Vagina (tissue), 2 donors: Measurements from ENCODE around the gene KLRC1. TPM values are rescaled to one million over a fixed set of nuclear protein-coding genes. Genes with fewer than 3 reads are reported as not detected.

Experiments used
- DNase-seq, 2 donors: peaks; one replicate each; pipeline ENCODE4 v3.0.0-alpha.2; 2017; ENCODE audit errors: extremely low spot score in 2 of 2
- H3K27ac ChIP-seq: fragments of 200-600 bp; sonication (generic); one replicate; pipeline ENCODE4 v1.5.1; 2019
- H3K27me3 ChIP-seq: fragments of 200-600 bp; sonication (generic); one replicate; pipeline ENCODE4 v1.5.1; 2019
- H3K36me3 ChIP-seq, 2 donors: fragments of 200-600 bp; sonication (generic); one replicate each; pipeline ENCODE4 v1.5.1; 2017 to 2019
- H3K4me1 ChIP-seq: fragments of 200-600 bp; sonication (generic); one replicate; pipeline ENCODE4 v1.5.1; 2019
- H3K4me3 ChIP-seq, 2 donors: fragments of 200-600 bp; sonication (generic); 1 replicate in 1 of 2; 2 replicates in 1 of 2; pipeline ENCODE4 v1.5.1; 2016 to 2019
- H3K9me3 ChIP-seq: fragments of 200-600 bp; sonication (generic); one replicate; pipeline ENCODE4 v1.5.1; 2019
- CTCF ChIP-seq, 3 experiments: fragments of 450-650 bp in 2 of 3; fragments of 200-600 bp in 1 of 3; sonication (generic) in 1 of 3; IDR thresholded peaks; one replicate each; pipeline ENCODE4 v1.5.1; 2017 to 2019; ENCODE audit warnings: antibody characterized with exemption in 3 of 3, mild to moderate bottlenecking in 2 of 3, moderate library complexity in 2 of 3
- POLR2A ChIP-seq, 2 donors: fragments of 450-650 bp; IDR thresholded peaks; one replicate each; pipeline ENCODE4 v1.6.1; 2017; ENCODE audit warnings: antibody characterized with exemption in 2 of 2, mild to moderate bottlenecking in 2 of 2, moderate library complexity in 2 of 2
- POLR2AphosphoS5 ChIP-seq, 2 donors: sonication (generic); formaldehyde crosslinking; IDR thresholded peaks; one replicate each; pipeline ENCODE4 v1.9.0; 2017; ENCODE audit warnings: antibody characterized with exemption in 2 of 2, mild to moderate bottlenecking in 2 of 2, low read depth in 1 of 2; ENCODE audit not compliant: insufficient read depth in 1 of 2
- intact Hi-C: fragments of 100-400 bp; cut with DNase I; formaldehyde crosslinking; loops from one replicate; pipeline ENCODE4 v1.15.1; 2023
- total RNA-seq: library from RNA; depleted of rRNA; stranded (reverse); fragments of >200 nt; gene quantifications from one replicate; pipeline ENCODE4 v1.2.3, GENCODE V29; 2016

The KLRC1 gene
- total RNA-seq, 1 donor from 2014 or later: 1.5 TPM

GRCh38 chr12:10469701-10470100 is 16.5 kb upstream of the KLRC1 start:
- Histone ChIP-seq H3K27ac (no peak overlapping the region), H3K36me3 (no peaks in the 10 kb centered on the region), H3K4me1 (no peaks in the 10 kb centered on the region), H3K4me3 (no peak overlapping the region), H3K27me3 (no peaks in the 10 kb centered on the region), H3K9me3 (no peaks in the 10 kb centered on the region)
- TF ChIP-seq POLR2AphosphoS5 (IDR thresholded peaks at IDR 0.05; ENCODE audit: insufficient read depth in 1 of 2, low read depth in 1 of 2) (no peak), POLR2A (IDR thresholded peaks at IDR 0.05) (no peak), CTCF (IDR thresholded peaks at IDR 0.05) (no peak)
- intact Hi-C loops: no loop called here
- DNase-seq: no peak

GRCh38 chr12:10466311-10466710 is 13.1 kb upstream of the KLRC1 start:
- TF ChIP-seq POLR2AphosphoS5 (IDR thresholded peaks at IDR 0.05; ENCODE audit: insufficient read depth in 1 of 2, low read depth in 1 of 2): no peak
- no peaks in the 10 kb centered on the region for H3K9me3 ChIP-seq
- H3K27ac ChIP-seq: no peak overlapping the region
- H3K27me3 ChIP-seq: no peaks in the 10 kb centered on the region
- no peak overlapping the region for H3K4me3 ChIP-seq
- H3K36me3 ChIP-seq: no peaks in the 10 kb centered on the region
- DNase-seq: no peak
- no peaks in the 10 kb centered on the region for H3K4me1 ChIP-seq
- intact Hi-C loops: no loop called here

GRCh38 chr12:10457760-10458159 is 4.6 kb upstream of the KLRC1 start:
- DNase-seq: no peak
- Histone ChIP-seq H3K27me3 (no peaks in the 10 kb centered on the region), H3K36me3 (no peaks in the 10 kb centered on the region), H3K4me1 (no peaks in the 10 kb centered on the region), H3K9me3 (no peaks in the 10 kb centered on the region), H3K27ac (no peak overlapping the region), H3K4me3 (no peak overlapping the region)
- intact Hi-C loops: no loop called here
- TF ChIP-seq CTCF (IDR thresholded peaks at IDR 0.05) (no peak), POLR2AphosphoS5 (IDR thresholded peaks at IDR 0.05; ENCODE audit: insufficient read depth in 1 of 2, low read depth in 1 of 2) (no peak), POLR2A (IDR thresholded peaks at IDR 0.05) (no peak)

- no peak overlapping the region for H3K4me3 ChIP-seq
- H3K9me3 ChIP-seq: no peaks in the 10 kb centered on the region
- no peak for DNase-seq
- TF ChIP-seq POLR2A (IDR thresholded peaks at IDR 0.05): no peak
- no peak for TF ChIP-seq POLR2AphosphoS5 (IDR thresholded peaks at IDR 0.05; ENCODE audit: insufficient read depth in 1 of 2, low read depth in 1 of 2)
- TF ChIP-seq CTCF (IDR thresholded peaks at IDR 0.05): no peak
- H3K36me3 ChIP-seq: no peaks in the 10 kb centered on the region
- intact Hi-C loops: no loop called here
- no peaks in the 10 kb centered on the region for H3K4me1 ChIP-seq
- no peak overlapping the region for H3K27ac ChIP-seq
- H3K27me3 ChIP-seq: no peaks in the 10 kb centered on the region
Observed at GRCh38 chr12:10456856-10457255, 3.7 kb upstream of the KLRC1 start.

- intact Hi-C loops: no loop called here
- no peak for DNase-seq
- no peak overlapping the region for H3K4me3 ChIP-seq
- H3K27me3 ChIP-seq: no peaks in the 10 kb centered on the region
- no peak overlapping the region for H3K27ac ChIP-seq
- no peaks in the 10 kb centered on the region for H3K4me1 ChIP-seq
- TF ChIP-seq POLR2A (IDR thresholded peaks at IDR 0.05): no peak
- H3K9me3 ChIP-seq: no peaks in the 10 kb centered on the region
- no peaks in the 10 kb centered on the region for H3K36me3 ChIP-seq
Observed at GRCh38 chr12:10455766-10456165, 2.6 kb upstream of the KLRC1 start.

GRCh38 chr12:10454531-10454930 is 1.4 kb upstream of the KLRC1 start:
- intact Hi-C loops: no loop called here
- TF ChIP-seq CTCF (IDR thresholded peaks at IDR 0.05): no peak
- TF ChIP-seq POLR2A (IDR thresholded peaks at IDR 0.05): no peak
- TF ChIP-seq POLR2AphosphoS5 (IDR thresholded peaks at IDR 0.05; ENCODE audit: insufficient read depth in 1 of 2, low read depth in 1 of 2): no peak
- H3K27me3 ChIP-seq: no peaks in the 10 kb centered on the region

More at GRCh38 chr12:10454531-10454930, 1.4 kb upstream of the KLRC1 start:
- DNase-seq: no peak
- Histone ChIP-seq H3K9me3 (no peaks in the 10 kb centered on the region), H3K4me3 (no peak overlapping the region), H3K36me3 (no peaks in the 10 kb centered on the region), H3K27ac (no peak overlapping the region), H3K4me1 (no peaks in the 10 kb centered on the region)
